Panc1 (cell line): Measurements from ENCODE around the gene ZBTB20.

Source experiments
- SIN3A ChIP-seq: IDR thresholded peaks from 2 replicates; pipeline ENCODE4 v1.6.1; 2012; ENCODE audit warnings: low read depth, mild to moderate bottlenecking, low read length, moderate library complexity, borderline replicate concordance; ENCODE audit not compliant: insufficient read depth
- TF ChIP-seq, protein P1 (sequence below): fragments of 450-650 bp; IDR thresholded peaks from 2 replicates; pipeline ENCODE4 v1.5.1; 2017; ENCODE audit warnings: mild to moderate bottlenecking
- TF ChIP-seq, protein P2 (sequence below), 2 experiments: IDR thresholded peaks; 2 replicates each; pipeline ENCODE4 v1.6.1; 2011 to 2012; ENCODE audit warnings: low read depth in 2 of 2, control low read depth in 1 of 2, low read length in 1 of 2, mild to moderate bottlenecking in 1 of 2, moderate library complexity in 1 of 2; ENCODE audit not compliant: insufficient read depth in 1 of 2

DNA sequence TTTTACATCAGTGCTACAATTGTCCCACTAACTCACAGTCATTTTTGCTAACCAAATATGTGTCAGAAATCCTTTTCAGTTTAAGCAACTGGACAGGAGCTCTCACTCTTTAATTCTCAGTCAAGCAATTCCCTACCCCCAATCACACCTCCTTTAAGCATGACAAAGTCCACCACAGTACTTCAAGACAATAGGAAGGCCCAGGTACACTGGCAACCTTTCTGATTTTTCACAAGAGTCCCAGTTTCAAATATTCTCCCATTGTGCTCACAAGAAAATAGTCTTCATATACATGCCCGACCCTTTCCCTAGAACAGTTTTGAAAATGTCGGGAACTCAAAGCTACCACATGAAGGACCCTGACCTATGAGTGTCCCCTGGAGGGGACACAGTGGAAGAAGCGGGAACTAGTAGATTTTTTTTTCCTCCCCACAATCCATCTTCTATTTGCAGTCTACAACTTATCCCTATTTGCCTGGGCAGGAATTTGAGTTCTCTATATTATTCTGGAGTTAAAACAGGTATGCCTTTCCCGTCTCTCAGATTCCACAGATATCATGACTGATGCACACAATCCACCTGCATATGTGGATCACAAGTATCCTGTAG lies 439.7 kb downstream of the ZBTB20 start:
- TF ChIP-seq, protein P1, sequence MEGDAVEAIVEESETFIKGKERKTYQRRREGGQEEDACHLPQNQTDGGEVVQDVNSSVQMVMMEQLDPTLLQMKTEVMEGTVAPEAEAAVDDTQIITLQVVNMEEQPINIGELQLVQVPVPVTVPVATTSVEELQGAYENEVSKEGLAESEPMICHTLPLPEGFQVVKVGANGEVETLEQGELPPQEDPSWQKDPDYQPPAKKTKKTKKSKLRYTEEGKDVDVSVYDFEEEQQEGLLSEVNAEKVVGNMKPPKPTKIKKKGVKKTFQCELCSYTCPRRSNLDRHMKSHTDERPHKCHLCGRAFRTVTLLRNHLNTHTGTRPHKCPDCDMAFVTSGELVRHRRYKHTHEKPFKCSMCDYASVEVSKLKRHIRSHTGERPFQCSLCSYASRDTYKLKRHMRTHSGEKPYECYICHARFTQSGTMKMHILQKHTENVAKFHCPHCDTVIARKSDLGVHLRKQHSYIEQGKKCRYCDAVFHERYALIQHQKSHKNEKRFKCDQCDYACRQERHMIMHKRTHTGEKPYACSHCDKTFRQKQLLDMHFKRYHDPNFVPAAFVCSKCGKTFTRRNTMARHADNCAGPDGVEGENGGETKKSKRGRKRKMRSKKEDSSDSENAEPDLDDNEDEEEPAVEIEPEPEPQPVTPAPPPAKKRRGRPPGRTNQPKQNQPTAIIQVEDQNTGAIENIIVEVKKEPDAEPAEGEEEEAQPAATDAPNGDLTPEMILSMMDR = no peak
- TF ChIP-seq, protein P2, sequence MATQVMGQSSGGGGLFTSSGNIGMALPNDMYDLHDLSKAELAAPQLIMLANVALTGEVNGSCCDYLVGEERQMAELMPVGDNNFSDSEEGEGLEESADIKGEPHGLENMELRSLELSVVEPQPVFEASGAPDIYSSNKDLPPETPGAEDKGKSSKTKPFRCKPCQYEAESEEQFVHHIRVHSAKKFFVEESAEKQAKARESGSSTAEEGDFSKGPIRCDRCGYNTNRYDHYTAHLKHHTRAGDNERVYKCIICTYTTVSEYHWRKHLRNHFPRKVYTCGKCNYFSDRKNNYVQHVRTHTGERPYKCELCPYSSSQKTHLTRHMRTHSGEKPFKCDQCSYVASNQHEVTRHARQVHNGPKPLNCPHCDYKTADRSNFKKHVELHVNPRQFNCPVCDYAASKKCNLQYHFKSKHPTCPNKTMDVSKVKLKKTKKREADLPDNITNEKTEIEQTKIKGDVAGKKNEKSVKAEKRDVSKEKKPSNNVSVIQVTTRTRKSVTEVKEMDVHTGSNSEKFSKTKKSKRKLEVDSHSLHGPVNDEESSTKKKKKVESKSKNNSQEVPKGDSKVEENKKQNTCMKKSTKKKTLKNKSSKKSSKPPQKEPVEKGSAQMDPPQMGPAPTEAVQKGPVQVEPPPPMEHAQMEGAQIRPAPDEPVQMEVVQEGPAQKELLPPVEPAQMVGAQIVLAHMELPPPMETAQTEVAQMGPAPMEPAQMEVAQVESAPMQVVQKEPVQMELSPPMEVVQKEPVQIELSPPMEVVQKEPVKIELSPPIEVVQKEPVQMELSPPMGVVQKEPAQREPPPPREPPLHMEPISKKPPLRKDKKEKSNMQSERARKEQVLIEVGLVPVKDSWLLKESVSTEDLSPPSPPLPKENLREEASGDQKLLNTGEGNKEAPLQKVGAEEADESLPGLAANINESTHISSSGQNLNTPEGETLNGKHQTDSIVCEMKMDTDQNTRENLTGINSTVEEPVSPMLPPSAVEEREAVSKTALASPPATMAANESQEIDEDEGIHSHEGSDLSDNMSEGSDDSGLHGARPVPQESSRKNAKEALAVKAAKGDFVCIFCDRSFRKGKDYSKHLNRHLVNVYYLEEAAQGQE (IDR thresholded peaks at IDR 0.05; ENCODE audit: insufficient read depth in 1 of 2, low read depth in 2 of 2, low read length in 1 of 2) = no peak
- TF ChIP-seq SIN3A = no peak
